HUDEP-2 (cell line): ENCODE data around the gene LRRC46.

Experiments
- DNase-seq, 76 experiments: peaks; one replicate each; lab custom pipeline; 2025; ENCODE audit not compliant: unreplicated experiment in 76 of 76; lab: John Stamatoyannopoulos, UW

LRRC46 gene

DNA sequence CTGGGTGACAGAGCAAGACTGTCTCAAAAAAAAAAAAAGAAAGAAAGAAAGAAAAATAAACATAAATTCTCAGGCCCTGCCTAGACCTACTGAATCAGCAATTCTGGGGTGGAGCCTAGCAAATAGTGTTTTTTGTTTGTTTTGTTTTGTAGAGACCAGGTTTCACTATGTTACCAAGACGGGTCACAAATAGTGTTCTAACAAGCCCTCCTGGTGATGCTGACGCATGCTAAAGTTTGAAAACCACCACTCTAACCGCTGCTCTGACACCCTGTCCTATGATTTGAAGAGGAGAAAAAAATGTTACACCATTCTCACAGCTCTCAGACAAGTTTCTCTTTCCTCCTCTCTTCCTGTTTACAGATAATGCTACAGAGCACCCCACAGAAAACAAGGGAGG is 1.6 kb upstream of the LRRC46 start:
- no peak for DNase-seq

DNA sequence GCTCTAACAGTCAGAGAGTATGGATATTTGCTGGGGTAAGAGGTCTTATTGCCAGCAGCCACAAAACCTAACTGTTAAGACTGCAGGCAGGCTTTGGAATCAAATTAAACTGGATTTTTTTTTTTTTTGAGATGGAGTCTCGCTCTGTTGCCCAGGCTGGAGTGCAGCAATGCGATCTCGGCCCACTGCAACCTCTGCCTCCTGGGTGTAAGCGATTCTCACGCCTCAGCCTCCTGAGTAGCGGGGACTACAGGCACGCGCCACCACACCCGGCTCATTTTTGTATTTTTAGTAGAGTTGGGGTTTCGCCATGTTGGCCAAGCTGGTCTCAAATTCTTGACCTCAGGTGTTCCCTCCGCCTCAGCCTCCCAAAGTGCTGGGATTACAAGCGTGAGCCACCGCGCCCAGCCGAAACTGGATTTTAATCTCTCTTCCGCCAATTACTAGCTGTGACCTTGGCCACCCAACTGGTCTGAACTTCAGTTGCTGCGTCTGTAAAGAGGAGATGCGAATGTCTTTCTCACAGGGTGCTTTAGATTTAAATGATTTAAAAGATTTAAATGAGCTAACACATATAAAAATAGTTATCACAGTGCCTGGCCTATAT is 971 bp upstream of the LRRC46 start:
- no peak for DNase-seq

DNA sequence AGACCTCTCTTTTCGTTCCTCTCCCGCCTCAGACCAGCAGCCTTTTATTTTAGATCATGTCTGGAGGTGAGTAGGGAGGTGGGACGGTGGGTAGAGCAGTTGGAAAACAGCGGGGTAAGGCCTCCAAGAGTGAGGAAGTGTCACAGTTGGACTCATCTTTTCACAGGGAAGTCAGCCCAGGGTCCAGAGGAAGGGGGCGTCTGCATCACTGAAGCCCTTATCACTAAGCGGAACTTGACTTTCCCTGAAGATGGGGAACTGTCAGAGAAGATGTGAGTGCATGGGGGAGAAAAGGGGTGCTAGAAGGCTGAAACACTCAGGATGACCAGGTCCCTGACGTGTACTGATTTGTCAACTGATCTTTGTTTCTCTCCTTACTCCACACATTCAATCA is 461 bp downstream of the LRRC46 start:
- DNase-seq: no peak

DNA sequence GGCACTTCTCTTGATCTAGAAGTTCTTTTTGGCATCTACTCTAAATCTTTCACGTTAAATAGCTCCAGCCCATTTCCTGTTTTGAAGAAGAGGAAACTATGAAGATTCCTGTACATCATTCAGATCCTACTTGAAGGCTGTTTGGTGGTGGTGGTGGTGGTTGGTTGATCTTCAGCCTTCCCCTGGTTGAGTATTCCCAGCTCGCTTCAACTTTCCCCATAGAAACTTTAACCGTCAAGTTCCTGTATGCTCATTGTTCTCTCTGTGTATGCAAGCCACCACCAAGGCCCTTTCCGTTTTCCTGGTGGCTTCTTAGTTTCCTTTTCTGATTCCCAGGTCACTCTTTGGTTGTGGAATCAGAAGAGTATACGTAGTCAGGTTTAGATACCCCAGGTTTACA is 3.3 kb downstream of the LRRC46 start:
- no peak for DNase-seq

DNA sequence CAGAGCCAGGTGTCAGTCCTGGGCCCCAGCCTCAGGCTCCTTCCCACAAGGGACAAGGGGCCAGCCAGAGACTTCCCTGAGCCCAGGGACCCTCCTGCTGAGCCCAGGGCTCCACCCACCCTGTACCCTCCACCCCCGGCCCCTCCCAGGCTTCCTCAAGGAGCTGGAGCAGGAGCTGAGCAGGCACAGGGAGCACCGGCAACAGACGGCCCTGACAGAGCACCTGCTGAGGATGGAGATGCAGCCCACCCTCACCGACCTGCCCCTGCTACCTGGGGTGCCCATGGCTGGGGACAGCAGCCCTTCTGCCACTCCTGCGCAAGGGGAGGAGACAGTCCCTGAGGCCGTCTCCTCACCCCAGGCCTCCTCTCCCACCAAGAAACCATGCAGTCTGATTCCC is 5.1 kb downstream of the LRRC46 start:
- no peak for DNase-seq

DNA sequence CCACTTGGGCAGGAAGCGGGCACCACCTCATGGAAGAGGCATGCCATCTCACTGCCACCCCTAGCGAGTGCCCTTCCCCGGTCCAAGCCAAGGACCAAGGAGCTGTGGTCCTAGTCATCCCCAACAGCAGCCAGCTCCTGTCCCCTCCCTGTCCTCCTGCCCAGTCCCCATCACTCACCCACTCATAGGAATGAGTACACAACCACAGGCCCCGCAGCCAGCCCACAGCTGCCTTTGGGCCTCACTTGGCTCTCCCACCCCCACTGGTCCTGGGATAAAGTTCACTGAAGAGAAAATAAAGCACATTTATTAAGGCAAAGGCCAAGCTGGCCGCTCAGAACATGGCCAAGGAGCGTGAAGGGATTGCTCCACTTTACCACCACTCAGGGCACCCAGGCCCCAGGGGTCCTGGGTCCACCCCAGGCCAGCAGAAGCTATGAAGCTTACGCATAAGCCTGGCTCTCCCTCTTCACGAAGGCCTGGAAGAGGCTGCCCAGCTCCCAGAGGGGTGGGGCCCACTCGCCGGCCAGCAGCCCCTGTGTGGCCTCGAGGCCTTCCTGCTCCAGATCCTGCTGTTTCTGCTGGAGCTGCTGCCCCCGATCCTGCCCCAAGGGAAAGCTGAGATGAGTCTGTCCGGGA is 6.0 kb downstream of the LRRC46 start:
- DNase-seq: no peak

DNA sequence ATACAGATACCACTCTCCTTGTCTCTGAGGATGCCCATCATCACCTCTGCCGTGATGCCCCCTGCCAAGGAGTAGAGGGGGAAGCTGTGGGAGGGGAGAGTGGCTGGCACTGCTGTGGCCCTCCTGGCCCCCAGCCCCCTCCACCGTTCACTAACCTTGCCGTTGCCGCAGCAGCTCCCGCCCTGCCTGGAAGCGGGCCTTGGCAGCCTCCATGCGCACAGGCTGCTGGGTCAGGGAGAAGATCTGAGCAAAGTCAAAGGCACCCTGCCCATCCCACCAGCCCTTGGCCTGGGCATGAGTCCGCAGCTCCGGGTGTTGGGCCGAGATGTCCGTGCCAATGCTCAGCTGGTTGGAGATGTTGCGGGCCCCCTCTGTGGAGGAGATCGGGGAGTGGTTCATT is 7.2 kb downstream of the LRRC46 start:
- DNase-seq: no peak

DNA sequence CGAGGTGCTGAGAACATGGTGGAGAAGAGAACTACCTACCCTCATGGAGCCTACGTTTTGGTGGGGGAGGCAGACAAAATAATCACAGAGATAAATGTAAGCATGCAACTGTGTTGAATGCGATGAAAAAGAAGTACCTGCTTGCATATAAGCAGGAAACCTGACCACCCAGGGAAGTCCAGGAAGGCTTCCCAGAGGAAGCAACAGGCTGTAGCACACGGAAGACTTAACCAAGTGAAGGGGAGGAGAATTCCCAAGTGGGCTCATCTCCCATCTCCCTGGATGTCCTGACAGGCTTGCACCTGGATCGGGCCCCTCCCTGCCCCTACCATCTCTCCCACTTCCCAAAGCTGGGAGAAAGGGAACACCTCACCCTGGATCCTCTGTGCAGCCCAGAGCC is 7.6 kb downstream of the LRRC46 start:
- no peak for DNase-seq

DNA sequence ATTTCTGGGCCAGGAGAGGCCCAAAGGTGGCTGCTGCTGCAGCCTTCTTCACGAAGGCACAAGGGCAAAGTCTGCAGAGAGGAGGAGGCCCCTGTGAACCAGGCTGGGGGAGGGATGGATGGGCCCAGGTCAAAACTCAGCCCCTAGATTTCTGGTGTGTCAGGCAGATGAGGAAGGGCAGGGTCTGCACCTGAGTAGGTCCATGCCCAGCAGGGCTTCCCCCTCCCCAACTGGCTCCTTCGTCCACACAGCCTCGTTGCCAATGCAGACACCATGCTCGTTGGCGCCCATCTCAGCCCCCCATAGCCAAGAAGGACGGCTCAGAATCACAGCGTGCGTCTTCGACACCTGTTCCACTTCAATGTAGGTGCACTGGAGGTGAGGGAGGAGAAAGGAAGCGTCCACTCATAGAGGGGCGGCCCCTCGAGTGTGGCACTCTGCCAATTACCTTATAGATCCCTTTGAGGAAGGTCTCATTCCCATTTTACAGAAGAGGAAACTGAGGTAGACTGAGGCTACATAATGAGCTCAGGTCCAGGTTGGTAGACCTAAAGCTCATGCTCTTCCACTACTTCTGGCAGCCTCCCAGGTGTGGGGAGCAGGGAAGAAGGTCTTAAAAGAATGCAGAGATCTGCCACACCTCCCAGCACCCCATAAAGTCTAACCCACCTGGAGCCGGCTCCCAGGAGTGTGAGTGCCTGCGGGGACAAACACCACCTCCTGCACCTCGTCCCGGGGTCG is 8.7 kb downstream of the LRRC46 start:
- DNase-seq: peak in 1 of 76 experiments; percentile 43

DNA sequence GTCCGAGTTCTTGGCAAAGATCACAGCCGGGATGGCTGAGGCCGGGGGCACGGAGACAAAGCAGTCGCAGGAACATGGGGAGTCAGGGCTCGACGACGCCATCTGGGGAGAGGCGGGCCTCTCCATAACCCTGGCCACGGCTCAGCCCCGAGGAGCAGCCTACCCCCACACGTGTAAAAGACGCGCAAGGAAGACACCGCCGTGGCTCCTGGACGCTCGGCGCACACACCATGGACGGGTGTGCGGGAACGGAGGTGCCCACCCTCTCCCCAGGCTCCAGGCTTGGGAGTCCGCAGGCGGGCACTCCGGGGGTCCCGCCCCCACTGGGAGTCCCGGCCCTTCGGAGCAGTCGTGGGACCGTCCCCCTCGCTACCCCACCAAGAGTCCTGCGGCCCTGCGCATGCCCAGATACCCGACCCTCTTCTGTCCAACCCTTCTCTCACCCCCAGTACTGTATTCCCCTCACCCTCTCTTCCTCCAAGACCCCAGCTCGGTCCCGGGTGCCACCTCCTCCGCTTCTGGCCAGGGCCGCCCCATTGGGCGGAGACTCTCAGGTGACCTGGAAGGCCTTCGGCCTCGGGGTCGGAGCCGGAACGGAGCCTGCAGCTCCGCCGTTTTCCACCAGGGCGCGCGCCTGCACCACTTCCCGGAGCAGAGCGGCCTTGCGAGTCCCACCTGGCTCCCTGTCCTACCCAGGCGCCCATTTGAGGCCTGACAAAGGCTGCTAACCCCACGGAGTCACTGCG is 9.4 kb downstream of the LRRC46 start, which contains the start of gene SCRN2:
SCRN2 (minus strand) TSS at position 532 of the 746 bp plus-strand sequence; CDS start at position 102, 430 bp downstream.
- DNase-seq: peak in 73 of 76 experiments; percentile 35 to 95 (median 81)

DNA sequence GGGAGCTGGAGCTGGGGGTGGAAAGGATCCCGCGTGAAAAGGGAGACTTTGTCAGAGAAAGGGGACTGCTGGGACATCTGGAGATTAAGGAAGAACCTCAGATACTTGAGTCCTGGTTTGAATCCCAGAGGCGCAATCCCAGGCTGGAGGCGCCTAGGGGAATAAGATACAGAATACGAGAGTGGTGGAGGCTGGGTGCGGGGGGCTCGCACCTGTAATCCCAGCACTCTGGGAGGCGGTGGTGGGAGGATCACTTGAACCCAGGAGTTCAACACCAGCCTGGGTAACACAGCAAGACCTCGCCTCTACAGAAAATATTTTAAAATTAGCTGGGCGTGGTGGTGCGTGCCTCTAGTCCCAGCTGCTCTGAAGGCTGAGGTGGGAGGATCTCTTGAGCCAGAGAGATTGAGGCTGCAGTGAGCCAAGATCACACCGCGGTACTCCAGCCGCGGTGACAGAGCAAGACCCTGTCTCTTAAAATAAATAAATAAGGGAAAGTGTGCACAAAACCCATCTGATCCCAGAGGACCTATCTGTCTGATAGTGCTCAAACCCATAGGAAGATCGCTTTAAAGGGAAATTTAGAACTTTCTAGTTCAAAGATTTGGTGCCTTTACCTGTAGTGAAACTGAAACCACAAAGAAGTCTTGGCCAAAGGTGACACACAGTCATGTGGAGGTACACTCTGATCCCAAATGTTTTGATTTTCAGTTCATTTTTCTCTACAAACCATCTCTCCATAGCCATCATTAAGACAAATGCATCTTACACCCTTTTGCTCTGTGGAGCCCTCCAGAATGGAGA is 10.2 kb downstream of the LRRC46 start:
- DNase-seq: no peak

DNA sequence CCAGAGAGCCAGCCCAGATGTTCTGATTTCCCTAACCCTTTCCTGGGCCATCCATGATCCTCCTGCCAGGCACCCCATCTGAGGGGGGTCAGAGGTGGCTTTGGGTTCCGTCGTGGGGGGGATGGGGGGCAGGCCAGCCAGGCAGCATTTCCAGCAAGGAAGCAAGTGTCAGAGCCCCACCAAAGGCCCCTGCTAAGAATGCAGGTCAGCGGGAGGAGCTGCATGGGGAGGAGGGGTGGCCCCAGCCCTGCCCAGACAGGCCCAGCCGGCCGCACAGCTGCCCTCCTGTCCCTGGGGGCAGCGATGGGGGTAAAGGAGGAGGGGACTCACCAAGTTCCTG is 11.9 kb downstream of the LRRC46 start:
- DNase-seq: no peak

DNA sequence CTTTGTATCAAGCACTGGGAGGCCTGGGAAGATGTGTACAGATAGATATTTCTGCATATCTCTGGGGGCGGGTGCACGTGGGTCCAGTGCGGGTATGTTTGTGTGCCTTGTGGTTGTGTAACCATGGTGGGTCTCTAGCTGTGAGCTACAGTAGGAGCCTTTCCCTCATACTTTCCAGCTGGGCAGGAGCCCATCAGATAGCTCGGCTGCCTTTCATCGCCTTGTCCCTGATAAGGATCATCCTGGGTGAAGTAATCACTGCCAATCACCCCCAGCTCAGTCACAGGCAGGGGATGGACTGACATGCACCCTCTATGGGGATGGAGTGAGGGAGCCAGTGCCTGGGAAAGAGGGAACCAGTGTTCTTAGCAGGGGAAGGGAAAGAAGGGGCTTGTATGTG is 12.8 kb downstream of the LRRC46 start:
- peak in 3 of 76 experiments; percentile 4 to 37 (median 7) for DNase-seq

DNA sequence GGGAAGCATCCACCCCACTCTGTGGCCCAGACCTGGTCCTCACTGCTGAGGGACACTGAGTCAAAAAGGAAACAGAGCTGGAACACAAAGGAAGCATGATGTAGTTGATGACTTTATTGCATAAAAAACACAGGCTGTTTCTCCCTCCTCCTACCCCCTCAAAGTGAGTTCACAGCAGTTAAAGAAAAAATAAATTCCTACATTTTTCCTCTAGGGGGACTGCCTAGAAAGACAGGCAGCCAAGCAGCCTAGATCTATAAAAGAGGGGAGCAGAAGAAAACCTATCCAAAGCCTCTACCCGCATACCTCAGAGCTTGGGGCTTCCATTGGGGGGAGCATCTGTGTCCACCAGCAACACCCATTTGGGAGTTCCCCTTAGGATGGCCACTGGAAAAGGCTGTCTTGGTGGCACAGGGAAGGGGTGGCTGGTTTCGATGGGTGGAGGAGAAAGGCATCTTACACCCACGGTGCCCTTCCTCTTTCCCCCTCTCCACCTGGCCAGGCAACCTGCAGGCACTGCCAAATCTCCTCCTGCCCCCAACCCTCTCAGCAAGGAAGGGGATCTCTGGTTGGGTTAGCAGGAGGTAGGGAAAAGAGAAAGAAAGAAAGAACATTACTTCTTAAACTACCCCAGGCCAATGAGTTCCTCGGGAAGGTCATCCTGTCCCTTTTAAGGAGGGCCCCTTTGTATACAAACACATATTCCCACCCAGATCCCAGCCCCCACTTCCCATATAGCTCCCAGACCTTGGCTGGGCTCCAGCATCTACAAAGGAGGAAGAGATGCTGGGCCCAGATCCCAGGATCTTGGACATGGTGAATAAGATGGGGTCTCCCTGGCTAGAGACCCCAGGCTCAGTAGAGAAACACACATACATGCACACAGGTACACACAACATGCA is 13.6 kb downstream of the LRRC46 start:
- peak in 4 of 76 experiments; percentile 3 to 31 (median 15) for DNase-seq

DNA sequence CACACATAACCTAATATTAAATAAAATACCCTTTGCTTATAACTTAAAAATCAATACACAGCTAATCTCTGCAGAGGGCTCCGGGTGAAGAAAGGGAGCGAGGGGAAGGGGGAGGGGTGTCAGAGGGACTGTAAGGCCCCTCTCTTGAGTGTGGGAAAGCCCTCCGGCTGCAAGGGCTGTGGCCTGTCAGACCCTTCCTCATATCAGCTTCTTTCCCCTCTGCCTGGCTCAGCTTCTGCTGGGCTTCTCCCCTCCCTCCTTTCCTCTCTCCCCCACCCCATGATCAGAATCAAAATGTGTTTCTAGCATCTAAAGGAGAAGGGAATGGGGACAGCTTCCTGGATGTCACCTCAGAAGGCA is 14.2 kb downstream of the LRRC46 start:
- DNase-seq: no peak

DNA sequence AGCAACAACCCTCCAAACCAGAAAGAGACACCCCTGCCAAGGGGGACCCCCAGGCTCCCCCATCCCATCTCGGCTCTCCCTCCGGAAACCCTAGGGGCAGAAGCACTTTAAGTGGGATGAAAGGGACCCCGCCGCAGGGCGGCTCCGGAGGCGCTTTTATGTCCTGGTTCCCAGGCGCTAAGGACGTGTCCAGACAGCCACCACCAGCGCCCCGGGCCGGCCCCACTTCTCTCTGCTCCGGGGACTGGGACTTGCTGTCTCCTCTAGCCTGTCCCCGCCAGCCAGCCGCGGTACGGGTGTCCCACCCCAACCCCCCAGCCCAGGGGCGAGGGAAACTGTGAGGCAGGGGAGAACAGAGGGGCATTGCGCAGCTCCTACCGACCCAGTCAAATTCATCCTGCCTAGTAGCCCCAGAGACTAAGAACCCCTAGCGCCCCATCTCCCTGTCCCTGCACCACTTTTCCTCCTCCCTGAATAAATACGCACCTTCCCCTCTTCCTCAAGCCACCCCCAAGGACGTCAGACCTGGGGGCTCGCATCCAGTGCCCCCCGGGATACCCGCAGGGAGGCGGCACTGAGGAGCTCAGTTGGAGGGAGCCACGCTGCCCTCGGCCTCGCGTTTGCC is 15.4 kb downstream of the LRRC46 start:
- no peak for DNase-seq

DNA sequence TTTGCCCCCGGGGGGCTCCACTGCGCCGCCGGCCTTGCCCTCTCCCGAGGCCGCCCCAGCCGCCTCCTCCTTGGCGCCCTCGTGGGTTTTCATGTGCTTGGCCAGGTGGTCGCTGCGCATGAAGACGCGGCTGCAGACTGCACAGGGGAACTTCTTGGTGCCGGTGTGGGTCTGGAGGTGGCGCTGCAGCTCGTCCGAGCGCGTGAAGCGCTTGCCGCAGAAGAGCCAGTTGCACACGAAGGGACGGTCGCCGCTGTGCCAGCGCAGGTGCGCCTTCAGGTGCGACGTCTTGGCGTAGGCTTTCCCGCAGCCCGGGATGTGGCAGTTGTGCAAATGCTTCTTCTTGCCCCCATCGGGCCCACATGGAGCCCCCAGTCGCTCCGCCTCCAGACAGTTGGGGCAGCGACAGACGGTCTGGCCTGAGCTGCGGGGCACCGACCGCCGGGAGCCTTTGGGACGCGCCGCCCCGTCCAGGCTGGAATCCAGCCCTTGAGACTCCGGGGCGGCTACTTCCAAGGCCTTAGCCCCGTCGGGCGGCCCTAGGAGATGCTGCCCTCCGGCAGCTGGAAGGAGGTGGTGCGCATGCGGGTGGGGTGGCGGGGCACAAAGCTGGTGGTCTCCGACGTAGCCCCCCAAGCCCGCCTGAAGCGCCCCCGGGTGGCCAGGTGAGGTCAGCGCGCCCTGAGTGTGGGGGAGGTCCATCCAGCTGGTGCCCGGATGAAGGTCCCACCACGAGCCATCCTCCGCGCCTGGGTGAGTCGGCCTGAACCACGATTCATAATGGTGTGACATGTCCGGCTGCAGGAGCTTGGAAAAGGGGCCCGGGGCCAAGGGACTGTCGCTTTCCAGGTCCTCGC is 16.1 kb downstream of the LRRC46 start:
- peak in 5 of 76 experiments; percentile 4 to 15 (median 6) for DNase-seq

DNA sequence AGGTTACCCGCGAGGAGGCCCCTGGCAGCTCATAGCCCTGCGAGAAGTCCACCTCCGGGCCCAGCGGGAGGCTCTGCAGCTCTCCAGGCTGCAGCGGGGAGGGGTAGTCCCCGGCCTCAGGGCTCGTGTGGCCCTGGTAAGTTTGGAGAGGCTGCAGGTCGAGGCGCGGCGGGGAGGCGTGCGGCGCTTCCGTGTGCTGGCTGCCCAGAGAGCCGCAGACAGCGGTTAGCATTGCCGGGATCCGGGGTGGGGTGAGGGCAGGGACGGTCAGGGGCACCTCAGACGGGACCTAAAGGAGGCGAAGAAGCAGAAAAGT is 16.7 kb downstream of the LRRC46 start:
- no peak for DNase-seq

DNA sequence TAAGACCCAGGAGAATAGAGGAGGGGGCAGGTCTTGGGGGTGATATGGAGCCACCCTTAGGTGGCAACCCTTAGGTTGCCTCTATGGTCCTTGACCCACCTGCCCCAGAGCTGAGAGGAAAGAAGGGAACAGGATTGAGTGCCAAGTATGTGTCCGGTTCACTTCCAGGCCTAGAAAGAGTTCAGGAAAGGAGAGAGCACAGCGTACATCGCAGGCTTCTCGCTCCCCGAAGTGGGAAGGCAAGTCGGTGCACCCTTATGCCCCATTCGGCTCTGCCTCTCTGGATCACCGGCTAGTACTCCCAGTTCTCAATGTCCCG is 18.9 kb downstream of the LRRC46 start:
- no peak for DNase-seq
